Sigmoid colon (tissue), 4 donors: ENCODE measurements around the gene CDC37L1.

ENCODE experiments used
- POLR2A ChIP-seq, 2 donors: fragments of 450-650 bp; IDR thresholded peaks; one replicate each; pipeline ENCODE4 v1.6.1; 2016; ENCODE audit warnings: antibody characterized with exemption in 2 of 2, mild to moderate bottlenecking in 2 of 2, moderate library complexity in 2 of 2
- POLR2AphosphoS5 ChIP-seq, 4 donors: sonication (generic); formaldehyde crosslinking; IDR thresholded peaks; one replicate each; pipeline ENCODE4 v1.6.1; 2017; ENCODE audit warnings: antibody characterized with exemption in 4 of 4
- TF ChIP-seq, protein P1 (sequence below), 4 experiments: fragments of 450-650 bp in 3 of 4; fragments of 200-600 bp in 1 of 4; IDR thresholded peaks; one replicate each; pipeline ENCODE4 v1.5.1; 2016 to 2019; ENCODE audit warnings: antibody characterized with exemption in 4 of 4, mild to moderate bottlenecking in 3 of 4, moderate library complexity in 2 of 4

DNA sequence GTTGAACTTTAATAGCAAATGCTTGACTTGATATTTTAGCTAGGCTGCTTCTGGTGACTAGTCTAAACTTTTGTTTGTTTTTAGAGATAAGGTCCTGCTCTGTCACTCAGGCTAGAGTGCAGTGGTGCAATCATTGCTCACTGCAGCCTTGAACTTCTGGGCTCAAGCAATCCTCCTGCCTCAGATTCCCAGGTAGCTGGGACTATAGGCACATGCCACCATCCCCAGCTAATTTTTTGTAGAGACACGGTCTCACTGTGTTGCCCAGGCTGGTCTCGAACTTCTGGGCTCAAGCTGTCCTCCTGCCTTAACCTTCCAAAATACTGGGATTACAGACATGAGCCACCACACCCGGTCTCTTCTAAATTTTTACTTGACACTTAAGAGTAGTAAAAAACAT lies 20.7 kb downstream of the CDC37L1 start:
- TF ChIP-seq POLR2A (IDR thresholded peaks at IDR 0.05) (no peak), POLR2AphosphoS5 (IDR thresholded peaks at IDR 0.05) (no peak)
- TF ChIP-seq, protein P1, sequence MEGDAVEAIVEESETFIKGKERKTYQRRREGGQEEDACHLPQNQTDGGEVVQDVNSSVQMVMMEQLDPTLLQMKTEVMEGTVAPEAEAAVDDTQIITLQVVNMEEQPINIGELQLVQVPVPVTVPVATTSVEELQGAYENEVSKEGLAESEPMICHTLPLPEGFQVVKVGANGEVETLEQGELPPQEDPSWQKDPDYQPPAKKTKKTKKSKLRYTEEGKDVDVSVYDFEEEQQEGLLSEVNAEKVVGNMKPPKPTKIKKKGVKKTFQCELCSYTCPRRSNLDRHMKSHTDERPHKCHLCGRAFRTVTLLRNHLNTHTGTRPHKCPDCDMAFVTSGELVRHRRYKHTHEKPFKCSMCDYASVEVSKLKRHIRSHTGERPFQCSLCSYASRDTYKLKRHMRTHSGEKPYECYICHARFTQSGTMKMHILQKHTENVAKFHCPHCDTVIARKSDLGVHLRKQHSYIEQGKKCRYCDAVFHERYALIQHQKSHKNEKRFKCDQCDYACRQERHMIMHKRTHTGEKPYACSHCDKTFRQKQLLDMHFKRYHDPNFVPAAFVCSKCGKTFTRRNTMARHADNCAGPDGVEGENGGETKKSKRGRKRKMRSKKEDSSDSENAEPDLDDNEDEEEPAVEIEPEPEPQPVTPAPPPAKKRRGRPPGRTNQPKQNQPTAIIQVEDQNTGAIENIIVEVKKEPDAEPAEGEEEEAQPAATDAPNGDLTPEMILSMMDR (IDR thresholded peaks at IDR 0.05), result no peak
